Effector memory CD8-positive, alpha-beta T cell (primary cell): ENCODE data around the gene SPECC1L.

Source experiments
- ATAC-seq: fragments of 150-1000 bp; cut with Tn5 transposase; replicated peaks from 2 replicates; pipeline ENCODE4 v1.10.0; 2021; ENCODE audit warnings: mild to moderate bottlenecking, moderate library complexity
- DNase-seq, 3 experiments: peaks; one replicate each; pipeline ENCODE4 v3.0.0; 2021
- H3K27ac Mint-ChIP-seq, 2 donors: one replicate each; pipeline ENCODE4 v1.8.0; 2022; ENCODE audit warnings: mild to moderate bottlenecking in 2 of 2, mixed read lengths in 2 of 2, moderate library complexity in 2 of 2
- H3K27me3 Mint-ChIP-seq, 2 donors: one replicate each; pipeline ENCODE4 v1.8.0; 2022; ENCODE audit warnings: mixed read lengths in 2 of 2
- H3K36me3 Mint-ChIP-seq: one replicate; pipeline ENCODE4 v1.8.0; 2022; ENCODE audit warnings: mild to moderate bottlenecking, moderate library complexity, mixed read lengths; ENCODE audit not compliant: insufficient read depth
- H3K4me1 Mint-ChIP-seq, 2 donors: one replicate each; pipeline ENCODE4 v1.8.0; 2022; ENCODE audit warnings: low read depth in 2 of 2, mixed read lengths in 2 of 2
- H3K4me3 Mint-ChIP-seq, 2 donors: one replicate each; pipeline ENCODE4 v1.8.0; 2022; ENCODE audit warnings: mild to moderate bottlenecking in 2 of 2, mixed read lengths in 2 of 2, moderate library complexity in 2 of 2
- H3K9me3 Mint-ChIP-seq, 2 donors: one replicate each; pipeline ENCODE4 v1.8.0; 2022; ENCODE audit warnings: mixed read lengths in 2 of 2

SPECC1L gene

DNA sequence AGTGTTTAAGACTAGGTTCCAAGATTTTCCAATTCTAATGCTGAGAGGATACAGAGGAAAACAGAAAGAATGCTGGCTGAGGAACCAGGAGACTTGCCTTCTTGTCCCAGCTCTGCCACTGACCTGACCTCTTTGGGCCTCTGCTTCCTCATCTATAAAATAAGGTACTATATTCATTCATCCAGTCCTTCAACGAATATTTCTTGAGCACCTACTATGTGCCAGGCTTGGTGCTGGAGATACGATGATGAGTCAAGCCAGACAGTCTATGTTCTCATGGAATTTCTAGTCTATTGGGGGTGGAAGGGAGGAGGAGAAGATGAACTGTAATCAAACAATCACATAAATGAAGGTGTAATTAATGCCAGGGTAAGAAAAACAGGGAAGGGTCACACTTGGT, 196.7 kb downstream of the SPECC1L start:
- Mint-ChIP-seq H3K27me3 (no peaks in the 10 kb centered on the region), H3K4me1 (no peaks in the 10 kb centered on the region), H3K9me3 (no peaks in the 10 kb centered on the region), H3K36me3 (no peaks in the 10 kb centered on the region), H3K4me3 (no peak overlapping the region), H3K27ac (no peak overlapping the region)
- DNase-seq (no peak), ATAC-seq (no peak)
